Gastrocnemius medialis (tissue), 4 donors: ENCODE results near the gene STAT5B. TPM values are rescaled to one million over a fixed set of nuclear protein-coding genes. Genes with fewer than 3 reads are reported as not detected.

Experiments used
- ATAC-seq, 2 donors: fragments of 150-250 bp; one replicate each; pipeline ENCODE4 v1.9.1; 2016
- DNase-seq, 2 donors: peaks; one replicate each; pipeline ENCODE4 v3.0.0-alpha.2; 2019
- H3K27ac ChIP-seq, 4 donors: fragments of 200-600 bp; sonication (generic); 1 replicate in 1 of 4; 2 replicates in 3 of 4; pipeline ENCODE4 v1.5.1; 2016 to 2018; ENCODE audit warnings: mild to moderate bottlenecking in 2 of 4, moderate library complexity in 1 of 4
- H3K27me3 ChIP-seq, 3 donors: fragments of 200-600 bp; sonication (generic) in 2 of 3; 1 replicate in 1 of 3; 2 replicates in 2 of 3; pipeline versions ENCODE4 v1.5.1 to v1.6.0; 2016 to 2019; ENCODE audit warnings: mild to moderate bottlenecking in 1 of 3, moderate library complexity in 1 of 3
- H3K36me3 ChIP-seq, 2 donors: fragments of 200-600 bp; sonication (generic) in 1 of 2; one replicate each; pipeline ENCODE4 v1.5.1; 2017 to 2018
- H3K4me1 ChIP-seq, 2 donors: fragments of 200-600 bp; sonication (generic) in 1 of 2; one replicate each; pipeline ENCODE4 v1.5.1; 2016 to 2017; ENCODE audit warnings: mild to moderate bottlenecking in 2 of 2
- H3K4me3 ChIP-seq, 4 donors: fragments of 200-600 bp; sonication (generic) in 3 of 4; 1 replicate in 1 of 4; 2 replicates in 3 of 4; pipeline ENCODE4 v1.5.1; 2016 to 2019; ENCODE audit warnings: mild to moderate bottlenecking in 2 of 4
- H3K9me3 ChIP-seq, 3 donors: fragments of 200-600 bp; sonication (generic) in 2 of 3; 1 replicate in 1 of 3; 2 replicates in 2 of 3; pipeline ENCODE4 v1.5.1; 2016 to 2019
- CTCF ChIP-seq, 5 experiments: fragments of 450-650 bp in 3 of 5; fragments of 200-600 bp in 2 of 5; sonication (generic) in 2 of 5; IDR thresholded peaks in 4 of 5; conservative IDR thresholded peaks in 1 of 5; 1 replicate in 4 of 5; 2 replicates in 1 of 5; pipeline ENCODE4 v1.5.1; 2016 to 2019; ENCODE audit warnings: antibody characterized with exemption in 5 of 5, mild to moderate bottlenecking in 3 of 5, moderate library complexity in 3 of 5
- POLR2A ChIP-seq, 2 donors: fragments of 450-650 bp; IDR thresholded peaks; one replicate each; pipeline ENCODE4 v1.6.1; 2017; ENCODE audit warnings: antibody characterized with exemption in 2 of 2, mild to moderate bottlenecking in 2 of 2, moderate library complexity in 2 of 2
- in situ Hi-C, 4 donors: fragments of 200-750 bp; cut with MboI; loops; one replicate each; pipeline versions ENCODE4 v1.15.0 to v1.8.0; 2017; ENCODE audit warnings: low sequenced_read_pairs in 4 of 4
- intact Hi-C: fragments of 100-400 bp; cut with DNase I; formaldehyde crosslinking; loops from one replicate; pipeline ENCODE4 v1.15.1; 2023; ENCODE audit warnings: low total_unique reads
- total RNA-seq, 4 donors: library from RNA; depleted of rRNA; stranded (reverse); fragments of >200 nt; gene quantifications; one replicate each; pipeline versions ENCODE4 v1.1.0 to v1.2.3, GENCODE V29; 2016

The STAT5B gene
- total RNA-seq, 4 donors from 2014 or later, result 77.3 to 150 (median 80.7) TPM

- in situ Hi-C loops (no loop called here), intact Hi-C loops (no loop called here)
- Histone ChIP-seq H3K27ac (no peak overlapping the region), H3K27me3 (no peaks in the 10 kb centered on the region), H3K4me3 (no peak overlapping the region), H3K36me3 (peaks cover 0 to 32% of the 10 kb centered on the region in 2 donors), H3K4me1 (peaks cover 4 to 8% of the 10 kb centered on the region in 2 donors), H3K9me3 (no peaks in the 10 kb centered on the region)
- TF ChIP-seq POLR2A (IDR thresholded peaks at IDR 0.05) (no peak), CTCF (IDR thresholded peaks at IDR 0.05 in 4 of 5, conservative IDR thresholded peaks at IDR 0.05 in 1 of 5) (no peak)
- DNase-seq (no peak), ATAC-seq (no peak)
Observed at GRCh38 chr17:42199416-42200011, 76.7 kb downstream of the STAT5B start.

- no peak overlapping the region for H3K4me3 ChIP-seq
- no peaks in the 10 kb centered on the region for H3K27me3 ChIP-seq
- in situ Hi-C loops, result no loop called here
- ATAC-seq, result no peak
- no peak for DNase-seq
- H3K9me3 ChIP-seq, result no peaks in the 10 kb centered on the region
- peaks cover 0 to 26% of the 10 kb centered on the region in 2 donors for H3K36me3 ChIP-seq
- H3K27ac ChIP-seq, result peak overlapping the region in 1 of 4 donors; percentile 27
- intact Hi-C loops, result no loop called here
- peaks cover 7 to 9% of the 10 kb centered on the region in 2 donors for H3K4me1 ChIP-seq
- TF ChIP-seq CTCF (IDR thresholded peaks at IDR 0.05 in 4 of 5, conservative IDR thresholded peaks at IDR 0.05 in 1 of 5) (no peak), POLR2A (IDR thresholded peaks at IDR 0.05) (no peak)
Observed at GRCh38 chr17:42198897-42199296, 77.3 kb downstream of the STAT5B start.

- H3K4me3 ChIP-seq, result no peak overlapping the region
- H3K27ac ChIP-seq, result no peak overlapping the region
- intact Hi-C loops (no loop called here), in situ Hi-C loops (no loop called here)
- H3K36me3 ChIP-seq, result peaks cover 0 to 17% of the 10 kb centered on the region in 2 donors
- TF ChIP-seq POLR2A (IDR thresholded peaks at IDR 0.05) (no peak), CTCF (IDR thresholded peaks at IDR 0.05 in 4 of 5, conservative IDR thresholded peaks at IDR 0.05 in 1 of 5) (no peak)
- no peak for DNase-seq
- H3K27me3 ChIP-seq, result no peaks in the 10 kb centered on the region
- H3K4me1 ChIP-seq, result peaks cover 16 to 17% of the 10 kb centered on the region in 2 donors
- no peak for ATAC-seq
- no peaks in the 10 kb centered on the region for H3K9me3 ChIP-seq
Observed at GRCh38 chr17:42197564-42198156, 78.5 kb downstream of the STAT5B start.

- Histone ChIP-seq H3K4me1 (peaks cover 16 to 23% of the 10 kb centered on the region in 2 donors), H3K9me3 (no peaks in the 10 kb centered on the region), H3K27ac (peak within 1 kb of the TSS; percentile 80 to 95 (median 89)), H3K27me3 (no peaks in the 10 kb centered on the region), H3K4me3 (peak within 1 kb of the TSS; percentile 71 to 95 (median 79)), H3K36me3 (no peaks in the 10 kb centered on the region)
- DNase-seq, result peak; percentile 77 to 86
- in situ Hi-C loops, result no loop called here
- intact Hi-C loops, result loop anchor here (2.0 to 5.0 kb wide), 2 partner anchors 17 to 93 kb away; partner anchors contain the start of gene STAT5A
- TF ChIP-seq POLR2A (IDR thresholded peaks at IDR 0.05) (no peak), CTCF (IDR thresholded peaks at IDR 0.05 in 4 of 5, conservative IDR thresholded peaks at IDR 0.05 in 1 of 5) (peak in 1 of 5 experiments; percentile 17)
- ATAC-seq, result peak; percentile 97 to 98
Observed at GRCh38 chr17:42193969-42194899, 82.0 kb downstream of the STAT5B start, which contains the start of gene GHDC. Gene GHDC, minus strand, starts transcription at chr17:42194494. Its CDS starts 913 bp downstream, at chr17:42193581.
